H1 (cell line): ENCODE measurements around the gene PRKD1.

Experiments
- BACH1 ChIP-seq: IDR thresholded peaks from 2 replicates; pipeline ENCODE4 v1.6.1; 2012; ENCODE audit warnings: low read length, improper control_type of control experiment
- NRF1 ChIP-seq: IDR thresholded peaks from 2 replicates; pipeline ENCODE4 v1.6.1; 2011; ENCODE audit warnings: mild to moderate bottlenecking, low read depth, low read length, improper control_type of control experiment
- TF ChIP-seq, protein P1 (sequence below): IDR thresholded peaks from 2 replicates; pipeline ENCODE4 v1.6.1; 2011; ENCODE audit warnings: low read depth, mild to moderate bottlenecking, low read length; ENCODE audit not compliant: insufficient read depth

DNA sequence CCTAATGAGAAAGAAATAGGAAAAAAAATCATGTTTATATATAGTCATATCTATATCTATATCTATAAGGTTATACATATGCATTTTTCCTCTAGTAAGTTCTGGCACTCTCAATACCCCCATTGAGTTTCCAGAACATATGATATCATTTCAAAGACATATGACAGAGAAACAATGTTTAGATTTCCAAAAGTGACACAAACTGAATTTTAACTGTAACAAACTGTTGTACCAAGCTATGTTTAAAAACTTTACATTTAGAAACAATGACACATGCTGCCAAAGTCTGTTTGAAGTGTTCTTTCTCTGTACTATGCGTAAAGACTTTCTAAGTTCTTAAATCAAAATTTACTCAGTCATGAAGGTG lies 171.6 kb downstream of the PRKD1 start:
- TF ChIP-seq NRF1 (no peak), BACH1 (no peak)
- TF ChIP-seq, protein P1, sequence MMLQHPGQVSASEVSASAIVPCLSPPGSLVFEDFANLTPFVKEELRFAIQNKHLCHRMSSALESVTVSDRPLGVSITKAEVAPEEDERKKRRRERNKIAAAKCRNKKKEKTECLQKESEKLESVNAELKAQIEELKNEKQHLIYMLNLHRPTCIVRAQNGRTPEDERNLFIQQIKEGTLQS = no peak
